ENCODE data around the gene CRP.
"Not testable (repeated sequence)": the region's sequence is repeated elsewhere in the genome, so short reads cannot be mapped to it uniquely, and the experiment has no call there.

The CRP gene

DNA sequence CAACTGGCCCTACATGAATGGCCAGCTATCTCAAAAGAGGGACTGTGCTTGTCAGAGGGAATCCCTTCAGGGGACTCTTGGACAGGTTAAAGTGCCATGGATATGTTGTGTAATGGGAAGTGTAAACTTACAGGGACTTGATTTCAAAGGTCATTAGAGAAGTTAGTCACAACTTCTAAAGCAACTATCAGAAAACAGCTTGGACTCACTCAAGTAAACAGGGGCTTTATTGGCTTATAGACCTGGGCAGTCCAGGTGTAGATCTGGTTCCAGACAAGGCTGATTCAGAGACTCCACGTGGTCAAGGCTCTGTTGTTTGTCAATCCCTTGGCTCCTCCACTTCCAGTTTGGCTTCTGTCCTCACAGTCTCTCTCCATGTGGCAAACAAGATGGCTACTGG, 2.3 kb downstream of the CRP start:
- no peak for ATAC-seq
- Mint-ChIP-seq H3K27ac (no peak overlapping the region), H3K4me1 (no peaks in the 10 kb centered on the region)

GRCh38 chr1:159707472-159708260, 6.7 kb downstream of the CRP start:
- ATAC-seq (no peak), DNase-seq (ENCODE audit: low spot score in 2 of 2) (no peak)
- Mint-ChIP-seq H3K9me3 (no peaks in the 10 kb centered on the region), H3K4me1 (no peaks in the 10 kb centered on the region), H3K4me3 (no peak overlapping the region), H3K36me3 (no peaks in the 10 kb centered on the region), H3K27ac (no peak overlapping the region)

More for the DNA sequence above, 2.3 kb downstream of the CRP start:
- DNase-seq (ENCODE audit: low spot score in 2 of 2) = no peak
- Mint-ChIP-seq H3K4me3 (no peak overlapping the region), H3K9me3 (no peaks in the 10 kb centered on the region), H3K36me3 (no peaks in the 10 kb centered on the region)

- DNase-seq (ENCODE audit: low spot score in 2 of 2) (no peak), ATAC-seq (no peak)
- no peak overlapping the region for H3K27ac Mint-ChIP-seq
- no peaks in the 10 kb centered on the region for H3K4me1 Mint-ChIP-seq
- no peaks in the 10 kb centered on the region for H3K9me3 Mint-ChIP-seq
- no peaks in the 10 kb centered on the region for H3K36me3 Mint-ChIP-seq
- no peak overlapping the region for H3K4me3 Mint-ChIP-seq
Observed at GRCh38 chr1:159705904-159706256, 8.5 kb downstream of the CRP start.

GRCh38 chr1:159705251-159705903, 9.0 kb downstream of the CRP start:
- DNase-seq (ENCODE audit: low spot score in 2 of 2) (no peak), ATAC-seq (no peak)
- H3K4me3 Mint-ChIP-seq = no peak overlapping the region
- no peaks in the 10 kb centered on the region for H3K4me1 Mint-ChIP-seq
- no peaks in the 10 kb centered on the region for H3K36me3 Mint-ChIP-seq
- H3K9me3 Mint-ChIP-seq = no peaks in the 10 kb centered on the region
- H3K27ac Mint-ChIP-seq = no peak overlapping the region

GRCh38 chr1:159704481-159704880, 9.9 kb downstream of the CRP start:
- no peak overlapping the region for H3K4me3 Mint-ChIP-seq
- no peaks in the 10 kb centered on the region for H3K9me3 Mint-ChIP-seq
- no peak for DNase-seq (ENCODE audit: low spot score in 2 of 2)
- ATAC-seq = no peak
- H3K27ac Mint-ChIP-seq = no peak overlapping the region
- no peaks in the 10 kb centered on the region for H3K36me3 Mint-ChIP-seq
- H3K4me1 Mint-ChIP-seq = no peaks in the 10 kb centered on the region

DNA sequence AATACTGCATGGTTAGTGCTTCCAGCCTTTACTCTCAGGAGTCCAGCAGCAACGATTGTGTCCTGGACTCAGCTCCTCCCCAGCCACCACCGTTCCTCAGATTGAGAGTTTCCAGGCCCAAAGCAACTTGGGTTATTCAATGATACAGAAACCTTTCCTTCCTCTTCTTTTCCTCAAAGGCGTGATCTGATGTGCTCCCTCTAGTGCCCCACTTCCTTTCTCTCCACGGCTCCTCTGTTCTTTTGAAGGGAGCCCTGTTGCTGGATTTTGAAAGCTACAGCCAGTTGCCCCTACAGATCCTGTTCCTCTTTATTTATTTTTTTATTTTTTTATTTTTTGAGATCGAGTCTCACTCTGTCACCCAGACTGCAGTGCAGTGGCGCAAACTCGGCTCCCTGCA, 14.1 kb downstream of the CRP start:
- Mint-ChIP-seq H3K36me3 (no peaks in the 10 kb centered on the region), H3K4me1 (no peaks in the 10 kb centered on the region), H3K4me3 (no peak overlapping the region), H3K9me3 (no peaks in the 10 kb centered on the region), H3K27ac (no peak overlapping the region)
- ATAC-seq (no peak), DNase-seq (ENCODE audit: low spot score in 2 of 2) (no peak)

DNA sequence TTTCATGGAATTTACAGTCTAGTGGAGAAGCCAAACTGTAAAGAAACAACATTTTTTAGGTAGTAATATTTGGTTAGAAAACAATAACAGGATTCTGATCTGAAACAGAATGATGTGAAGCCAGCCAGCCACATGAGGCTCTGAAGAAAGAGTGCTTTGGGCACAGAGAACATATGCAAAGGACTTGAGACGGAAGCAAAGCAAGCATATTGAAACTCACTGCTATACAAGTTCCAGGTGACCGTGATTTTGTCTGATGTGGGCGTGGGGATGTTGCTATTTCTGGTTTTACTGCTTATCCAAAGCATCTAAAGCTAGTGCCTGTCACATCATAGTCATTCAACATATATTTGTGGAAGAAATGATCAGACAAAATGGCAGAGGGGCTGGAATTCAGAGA, 14.7 kb downstream of the CRP start:
- Mint-ChIP-seq H3K4me3 (no peak overlapping the region), H3K36me3 (no peaks in the 10 kb centered on the region), H3K9me3 (no peaks in the 10 kb centered on the region), H3K4me1 (no peaks in the 10 kb centered on the region), H3K27ac (no peak overlapping the region)
- DNase-seq (ENCODE audit: low spot score in 2 of 2) (no peak), ATAC-seq (no peak)

GRCh38 chr1:159699246-159699645, 15.1 kb downstream of the CRP start:
- no peak for DNase-seq (ENCODE audit: low spot score in 2 of 2)
- no peak overlapping the region for H3K4me3 Mint-ChIP-seq
- H3K4me1 Mint-ChIP-seq = no peaks in the 10 kb centered on the region
- no peaks in the 10 kb centered on the region for H3K9me3 Mint-ChIP-seq
- no peaks in the 10 kb centered on the region for H3K36me3 Mint-ChIP-seq
- no peak for ATAC-seq
- H3K27ac Mint-ChIP-seq = no peak overlapping the region

- no peak overlapping the region for H3K4me3 Mint-ChIP-seq
- no peaks in the 10 kb centered on the region for H3K9me3 Mint-ChIP-seq
- H3K36me3 Mint-ChIP-seq = no peaks in the 10 kb centered on the region
- ATAC-seq (no peak), DNase-seq (ENCODE audit: low spot score in 2 of 2) (no peak)
- no peak overlapping the region for H3K27ac Mint-ChIP-seq
- H3K4me1 Mint-ChIP-seq = no peaks in the 10 kb centered on the region
Observed at GRCh38 chr1:159687511-159687910, 26.9 kb downstream of the CRP start.

GRCh38 chr1:159686599-159687299, 27.6 kb downstream of the CRP start:
- DNase-seq (ENCODE audit: low spot score in 2 of 2) (no peak), ATAC-seq (no peak)
- H3K4me3 Mint-ChIP-seq = no peak overlapping the region
- H3K36me3 Mint-ChIP-seq = no peaks in the 10 kb centered on the region
- H3K9me3 Mint-ChIP-seq = no peaks in the 10 kb centered on the region
- H3K27ac Mint-ChIP-seq = no peak overlapping the region
- no peaks in the 10 kb centered on the region for H3K4me1 Mint-ChIP-seq

DNA sequence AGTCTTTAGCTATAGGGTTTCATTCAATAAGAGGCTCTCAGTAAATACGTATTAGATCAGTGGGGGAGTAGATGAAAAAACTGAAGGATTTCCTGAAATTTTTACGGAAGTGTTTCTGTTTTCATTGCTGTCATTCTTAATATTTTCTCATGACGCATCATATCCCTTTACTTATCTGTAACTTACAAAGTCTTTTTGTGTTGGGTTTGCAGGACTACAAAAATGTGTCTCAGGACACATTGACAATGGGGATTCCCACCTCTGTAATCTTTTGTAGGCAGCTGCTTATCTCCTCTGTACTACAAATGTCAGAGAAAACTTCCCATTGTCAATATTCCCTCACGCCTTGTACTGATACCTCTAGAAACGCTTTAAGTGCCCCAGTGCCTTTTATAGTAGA, 35.5 kb downstream of the CRP start:
- H3K9me3 Mint-ChIP-seq = no peaks in the 10 kb centered on the region

DNA sequence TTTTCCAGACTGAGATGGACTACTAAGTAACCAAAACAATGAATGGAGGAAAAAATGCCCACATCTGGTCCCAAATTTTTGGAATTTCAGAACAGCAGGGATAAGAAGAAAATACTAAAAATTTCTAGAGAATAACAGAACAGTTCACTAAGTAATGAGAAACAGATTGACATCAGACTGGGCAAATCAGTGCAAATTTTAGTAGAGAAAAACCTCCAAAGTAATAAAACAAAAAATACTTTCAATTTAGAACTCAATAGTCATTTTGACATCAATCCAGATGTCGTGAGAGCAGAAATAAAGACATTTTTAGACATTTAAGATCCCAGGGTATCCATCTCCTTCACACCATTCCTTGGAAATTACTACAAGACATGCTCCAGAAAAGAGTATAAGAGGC, 39.3 kb downstream of the CRP start:
- ATAC-seq = no peak
- Mint-ChIP-seq H3K9me3 (no peaks in the 10 kb centered on the region), H3K4me1 (no peaks in the 10 kb centered on the region), H3K4me3 (no peak overlapping the region), H3K27ac (no peak overlapping the region), H3K36me3 (no peaks in the 10 kb centered on the region)
- DNase-seq (ENCODE audit: low spot score in 2 of 2) = no peak

More for the DNA sequence above, 35.5 kb downstream of the CRP start:
- no peaks in the 10 kb centered on the region for H3K4me1 Mint-ChIP-seq
- no peak for DNase-seq (ENCODE audit: low spot score in 2 of 2)
- no peak for ATAC-seq
- H3K36me3 Mint-ChIP-seq = no peaks in the 10 kb centered on the region
- no peak overlapping the region for H3K27ac Mint-ChIP-seq
- no peak overlapping the region for H3K4me3 Mint-ChIP-seq

DNA sequence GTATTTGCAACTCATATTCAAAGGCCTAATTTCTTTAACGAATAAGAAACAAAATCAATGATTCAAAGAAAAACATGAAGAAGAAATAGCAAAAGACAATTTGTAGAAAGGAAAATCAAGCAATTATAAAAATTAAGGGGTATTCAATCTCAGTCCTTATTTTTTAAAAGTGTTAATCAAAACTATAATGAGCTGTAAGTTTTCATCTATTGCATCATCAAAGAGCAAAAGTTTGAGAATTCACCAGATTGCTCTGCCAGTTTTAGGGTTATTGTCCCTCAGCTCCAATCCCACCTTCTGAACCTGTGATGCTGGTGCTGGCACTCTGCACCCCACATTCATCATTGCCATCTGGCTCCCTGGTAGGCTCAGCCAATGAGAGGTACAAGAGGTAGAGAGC, 42.0 kb downstream of the CRP start:
- not testable (repeated sequence) for ATAC-seq; H3K4me3 Mint-ChIP-seq; H3K4me1 Mint-ChIP-seq; DNase-seq (ENCODE audit: low spot score in 2 of 2); H3K36me3 Mint-ChIP-seq; H3K9me3 Mint-ChIP-seq; H3K27ac Mint-ChIP-seq

DNA sequence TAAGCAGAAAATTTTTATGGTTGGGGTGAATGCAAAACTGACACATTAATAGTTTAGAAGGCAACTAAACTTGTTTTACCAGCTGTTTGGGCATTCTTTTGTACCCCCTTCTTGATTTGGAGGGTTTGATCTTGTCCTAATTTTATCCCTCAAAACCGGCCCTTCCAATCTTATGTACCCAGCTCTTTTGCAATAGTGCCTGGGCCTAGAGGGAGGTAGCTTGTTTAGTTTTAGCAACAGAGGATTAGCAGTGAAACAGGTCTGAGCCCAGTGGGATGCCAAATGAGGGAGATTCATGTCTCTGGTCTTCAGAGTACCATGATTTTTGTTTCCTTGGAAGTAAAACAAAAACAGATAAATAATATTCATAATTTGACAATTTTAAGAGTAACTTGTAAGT, 45.1 kb downstream of the CRP start:
- H3K27ac Mint-ChIP-seq = no peak overlapping the region
- ATAC-seq (no peak), DNase-seq (ENCODE audit: low spot score in 2 of 2) (no peak)
- H3K4me1 Mint-ChIP-seq = no peaks in the 10 kb centered on the region
- no peak overlapping the region for H3K4me3 Mint-ChIP-seq
- H3K9me3 Mint-ChIP-seq = no peaks in the 10 kb centered on the region
- H3K36me3 Mint-ChIP-seq = no peaks in the 10 kb centered on the region

- Mint-ChIP-seq H3K9me3 (peaks cover 4% of the 10 kb centered on the region), H3K36me3 (no peaks in the 10 kb centered on the region), H3K4me1 (no peaks in the 10 kb centered on the region)
Observed at GRCh38 chr1:159668739-159669138, 45.6 kb downstream of the CRP start.

GRCh38 chr1:159664247-159664646, 50.1 kb downstream of the CRP start:
- DNase-seq (ENCODE audit: low spot score in 2 of 2) (no peak), ATAC-seq (no peak)
- H3K9me3 Mint-ChIP-seq = peaks cover 6% of the 10 kb centered on the region
- no peak overlapping the region for H3K4me3 Mint-ChIP-seq
- no peak overlapping the region for H3K27ac Mint-ChIP-seq
- no peaks in the 10 kb centered on the region for H3K4me1 Mint-ChIP-seq
- H3K36me3 Mint-ChIP-seq = no peaks in the 10 kb centered on the region

More at GRCh38 chr1:159668739-159669138, 45.6 kb downstream of the CRP start:
- no peak for DNase-seq (ENCODE audit: low spot score in 2 of 2)
- H3K27ac Mint-ChIP-seq = no peak overlapping the region
- no peak for ATAC-seq
- H3K4me3 Mint-ChIP-seq = no peak overlapping the region

All from stimulated activated effector memory CD8-positive, alpha-beta T cell treated with anti-CD3 and anti-CD28 coated beads, Interleukin-12 subunit alpha, Interleukin-12 subunit beta, amount 100 ng/mL, for 72 hours (primary cell).